ENCODE data around the gene MEIS1. TPM values are rescaled to one million over a fixed set of nuclear protein-coding genes. Genes with fewer than 3 reads are reported as not detected.

The MEIS1 gene
- total and polyA plus RNA-seq, 2 donors (not counting 3 experiments of a cell fraction or from before 2014, with no cell fraction given): 10.0 to 26.5 TPM

GRCh38 chr2:66594001-66594400 lies 159.1 kb downstream of the MEIS1 start:
- Histone ChIP-seq H2AFZ (ENCODE audit: low read depth, low read length) (no peak overlapping the region), H3K4me1 (ENCODE audit: control insufficient read depth, extremely low read depth, insufficient read depth, low read length) (no peaks in the 10 kb centered on the region), H3K9me1 (replicated peaks; ENCODE audit: control insufficient read depth, extremely low read depth, insufficient read depth, low read length) (no peaks in the 10 kb centered on the region), H3K36me3 (ENCODE audit: control insufficient read depth in 2 of 2, extremely low read depth in 1 of 2, insufficient read depth in 2 of 2, low read length in 2 of 2) (no peaks in the 10 kb centered on the region), H3K4me2 (ENCODE audit: insufficient read depth, low read length) (no peak overlapping the region), H3K27ac (ENCODE audit: insufficient read depth, low read depth, low read length) (no peak overlapping the region), H3K79me2 (ENCODE audit: control insufficient read depth, insufficient read depth, low read length) (no peaks in the 10 kb centered on the region), H3K4me3 (replicated peaks in 1 of 3; ENCODE audit: insufficient read depth in 1 of 3, low read depth in 1 of 3, low read length in 3 of 3) (no peak overlapping the region), H3K9me3 (replicated peaks; ENCODE audit: control insufficient read depth, insufficient read depth, low read length) (no peaks in the 10 kb centered on the region), H4K20me1 (replicated peaks; ENCODE audit: control insufficient read depth, extremely low read depth, insufficient read depth, low read length) (no peaks in the 10 kb centered on the region), H3K27me3 (ENCODE audit: control insufficient read depth in 2 of 2, insufficient read depth in 2 of 2, low read length in 2 of 2) (peaks cover 0 to 3% of the 10 kb centered on the region in 2 experiments), H3K9ac (replicated peaks; ENCODE audit: extremely low read depth, insufficient read depth, low read length) (no peak overlapping the region)
- ChIA-PET POLR2A (no interaction called here), CTCF (no interaction called here)
- intact Hi-C loops (cut with micrococcal nuclease): no loop called here
- dilution Hi-C loops (cut with MboI; ENCODE audit: extremely low pct_ligation_motif_present, low sequenced_read_pairs): no loop called here
- no TSS peak for BruUV-seq (replicated peaks)
- no peak for FAIRE-seq
- no peak for DNase-seq (ENCODE audit: low read depth, low spot score)
- TF ChIP-seq GATA2 (IDR thresholded peaks at IDR 0.05; ENCODE audit: insufficient read depth, insufficient read length, low read depth, low read length) (no peak), FOS (IDR thresholded peaks at IDR 0.05; ENCODE audit: borderline replicate concordance, insufficient read depth, low read length) (no peak), JUN (IDR thresholded peaks at IDR 0.05; ENCODE audit: borderline replicate concordance, insufficient read depth, insufficient read length, low read depth) (no peak), POLR2A (IDR thresholded peaks at IDR 0.05; ENCODE audit: low read depth, low read length) (no peak), MYC (IDR thresholded peaks at IDR 0.05; ENCODE audit: low read depth, low read length) (no peak), POLR2AphosphoS5 (IDR thresholded peaks at IDR 0.05; ENCODE audit: insufficient read depth, low read depth, low read length) (no peak), CTCF (IDR thresholded peaks at IDR 0.05; ENCODE audit: extremely low read depth in 1 of 2, insufficient read depth in 1 of 2, low read depth in 1 of 2, low read length in 2 of 2) (no peak), EZH2 (IDR thresholded peaks at IDR 0.05; ENCODE audit: borderline replicate concordance, low read depth, low read length, severe bottlenecking) (no peak), MAX (IDR thresholded peaks at IDR 0.05; ENCODE audit: insufficient read depth, insufficient read length) (no peak)

All from endothelial cell of umbilical vein (primary cell).